Activated CD8-positive, alpha-beta memory T cell treated with anti-CD3 and anti-CD28 coated beads, Interleukin-2, amount 10 ng/mL, durations not matched to agents 7 days and 5 days (primary cell): ENCODE results near the gene ERC1. TPM values are rescaled to one million over a fixed set of nuclear protein-coding genes. Genes with fewer than 3 reads are reported as not detected.
"Not testable (repeated sequence)": the region's sequence is repeated elsewhere in the genome, so short reads cannot be mapped to it uniquely, and the experiment has no call there.

Source experiments
- ATAC-seq: fragments of 150-1000 bp; cut with Tn5 transposase; one replicate; pipeline ENCODE4 v1.10.0; 2021; ENCODE audit warnings: moderate library complexity
- CTCF ChIA-PET: fragments of 350-600 bp; sonication (Branson Sonifier 250); formaldehyde crosslinking; loops from one replicate; lab custom pipeline; 2021; ENCODE audit warnings: antibody characterized with exemption; lab: Charles Lee
- DNase-seq: peaks from one replicate; pipeline ENCODE4 v3.0.0-alpha.2; 2020
- H3K27ac Mint-ChIP-seq: one replicate; pipeline ENCODE4 v1.8.0; 2021; ENCODE audit warnings: mild to moderate bottlenecking, mixed read lengths
- H3K27me3 Mint-ChIP-seq: one replicate; pipeline ENCODE4 v1.8.0; 2021; ENCODE audit warnings: mixed read lengths
- H3K36me3 Mint-ChIP-seq: one replicate; pipeline ENCODE4 v1.8.0; 2021; ENCODE audit warnings: mild to moderate bottlenecking, mixed read lengths
- H3K4me1 Mint-ChIP-seq: one replicate; pipeline ENCODE4 v1.8.0; 2021; ENCODE audit warnings: mixed read lengths
- H3K4me3 Mint-ChIP-seq: one replicate; pipeline ENCODE4 v1.8.0; 2021; ENCODE audit warnings: mild to moderate bottlenecking, moderate library complexity, mixed read lengths
- H3K9me3 Mint-ChIP-seq: one replicate; pipeline ENCODE4 v1.8.0; 2022; ENCODE audit warnings: low read depth, mixed read lengths
- total RNA-seq, 2 experiments: library from RNA; stranded (reverse); gene quantifications; one replicate each; pipeline ENCODE4 v1.2.3, GENCODE V29; 2021

Gene ERC1
- total RNA-seq, 2 experiments from 2014 or later = 18.8 to 25.2 TPM

DNA sequence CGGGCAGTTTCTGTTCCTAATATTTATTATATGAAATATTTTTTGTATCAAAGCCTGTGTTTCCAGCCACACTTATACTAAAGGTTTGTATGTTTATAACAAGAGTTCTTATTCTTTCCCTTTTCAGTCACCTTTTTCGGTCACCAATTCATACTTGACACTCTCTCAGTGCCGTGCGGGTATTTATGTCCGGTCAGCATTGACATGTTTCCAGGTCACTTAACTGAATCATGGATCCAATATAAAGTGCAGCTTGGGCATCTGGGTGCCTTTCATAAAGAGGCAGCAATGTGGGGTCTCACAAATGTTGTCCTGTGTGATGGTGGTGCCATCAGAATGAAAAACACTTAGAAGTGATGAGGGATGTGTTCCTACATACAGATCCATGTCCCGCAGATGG, 141.3 kb downstream of the ERC1 start:
- CTCF ChIA-PET = interaction anchor here (1.5 kb wide), 1 partner anchor 14 kb away, joined by 4 read pairs; no protein-coding TSS in a partner anchor
- Mint-ChIP-seq H3K4me3 (no peak overlapping the region), H3K4me1 (peaks cover 5% of the 10 kb centered on the region), H3K27ac (no peak overlapping the region), H3K27me3 (no peaks in the 10 kb centered on the region), H3K36me3 (peaks cover 2% of the 10 kb centered on the region), H3K9me3 (no peaks in the 10 kb centered on the region)
- ATAC-seq (no peak), DNase-seq (no peak)

DNA sequence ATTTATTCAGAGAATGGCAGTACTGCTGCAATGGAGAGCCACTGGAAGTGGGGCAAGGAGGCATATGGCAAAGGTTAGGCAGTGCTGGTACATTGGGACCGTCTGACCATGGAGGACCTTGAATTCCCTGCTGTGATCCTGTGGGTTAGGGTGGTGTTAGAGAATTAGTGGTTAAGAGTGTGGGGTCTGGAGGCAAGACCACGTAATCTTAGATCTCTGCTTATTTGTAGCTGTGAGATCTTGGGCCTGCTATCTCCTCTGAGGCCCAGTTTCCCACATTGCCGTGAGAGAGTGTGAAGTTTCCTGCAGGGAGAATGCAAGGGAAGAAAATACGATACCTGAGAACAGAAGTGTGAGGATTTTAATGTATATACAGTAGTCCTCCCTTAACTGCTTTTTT, 147.7 kb downstream of the ERC1 start:
- H3K27me3 Mint-ChIP-seq = no peaks in the 10 kb centered on the region
- no peaks in the 10 kb centered on the region for H3K9me3 Mint-ChIP-seq
- H3K27ac Mint-ChIP-seq = no peak overlapping the region
- no peaks in the 10 kb centered on the region for H3K36me3 Mint-ChIP-seq
- DNase-seq = no peak
- no peak for ATAC-seq
- no peaks in the 10 kb centered on the region for H3K4me1 Mint-ChIP-seq
- CTCF ChIA-PET = no interaction called here
- no peak overlapping the region for H3K4me3 Mint-ChIP-seq

DNA sequence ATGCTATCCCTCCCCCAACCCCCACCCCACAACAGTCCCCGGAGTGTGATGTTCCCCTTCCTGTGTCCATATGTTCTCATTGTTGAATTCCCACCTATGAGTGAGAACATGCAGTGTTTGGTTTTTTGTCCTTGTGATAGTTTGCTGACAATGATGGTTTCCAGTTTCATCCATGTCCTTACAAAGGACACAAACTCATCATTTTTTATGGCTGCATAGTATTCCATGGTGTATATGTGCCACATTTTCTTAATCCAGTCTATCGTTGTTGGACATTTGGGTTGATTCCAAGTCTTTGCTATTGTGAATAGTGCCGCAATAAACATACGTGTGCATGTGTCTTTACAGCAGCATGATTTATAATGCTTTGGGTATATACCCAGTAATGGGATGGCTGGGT, 155.7 kb downstream of the ERC1 start:
- DNase-seq, CTCF ChIA-PET, H3K27ac Mint-ChIP-seq, H3K4me3 Mint-ChIP-seq, H3K9me3 Mint-ChIP-seq, H3K27me3 Mint-ChIP-seq, ATAC-seq, H3K4me1 Mint-ChIP-seq: not testable (repeated sequence)
- H3K36me3 Mint-ChIP-seq = peaks cover 13% of the 10 kb centered on the region

DNA sequence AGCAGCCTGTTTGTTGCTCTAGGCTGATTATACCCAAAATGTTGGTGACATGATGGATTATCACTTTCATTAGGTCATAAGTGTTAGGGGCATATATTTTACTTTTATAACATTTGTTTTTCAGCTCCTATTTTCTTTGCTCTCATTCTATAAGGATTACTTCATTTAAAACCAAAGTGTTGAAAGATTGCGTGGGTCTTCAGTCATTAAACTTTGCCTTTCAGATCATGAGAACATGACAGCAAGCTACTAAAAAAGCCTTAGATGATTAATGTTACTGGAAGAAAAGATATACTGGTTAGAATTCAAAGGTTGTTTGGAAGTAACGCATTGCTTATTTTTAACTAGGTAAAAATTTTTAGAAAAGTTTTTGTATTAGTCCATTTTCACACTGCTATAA, 156.8 kb downstream of the ERC1 start:
- Mint-ChIP-seq H3K27me3 (no peaks in the 10 kb centered on the region), H3K4me1 (peaks cover 3% of the 10 kb centered on the region), H3K27ac (no peak overlapping the region), H3K4me3 (no peak overlapping the region), H3K9me3 (no peaks in the 10 kb centered on the region), H3K36me3 (peaks cover 13% of the 10 kb centered on the region)
- no peak for DNase-seq
- CTCF ChIA-PET = no interaction called here
- ATAC-seq = no peak

DNA sequence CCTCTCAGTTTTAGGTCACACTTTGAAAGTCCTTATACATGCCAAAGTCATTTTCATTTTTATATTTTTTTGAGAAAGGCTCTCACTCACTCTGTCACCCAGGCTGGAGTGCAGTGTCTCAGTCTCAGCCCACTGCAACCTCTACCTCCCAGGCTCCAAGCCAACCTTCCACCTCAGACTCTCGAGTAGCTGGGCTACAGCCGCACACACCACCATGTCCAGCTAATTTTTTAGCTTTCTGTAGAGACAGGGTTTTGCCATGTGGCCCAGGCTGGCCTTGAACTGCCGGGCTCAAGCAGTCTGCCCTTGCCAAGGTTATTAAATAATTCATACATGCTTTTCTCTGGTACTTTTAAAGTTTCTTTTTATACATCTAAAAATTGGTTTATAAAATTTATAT, 166.0 kb downstream of the ERC1 start:
- CTCF ChIA-PET = interaction anchor here (1.4 kb wide), 1 partner anchor 312 kb away, joined by 3 read pairs; no protein-coding TSS in a partner anchor
- Mint-ChIP-seq H3K4me1 (no peaks in the 10 kb centered on the region), H3K4me3 (no peak overlapping the region), H3K27ac (no peak overlapping the region), H3K9me3 (no peaks in the 10 kb centered on the region), H3K36me3 (peaks cover 5% of the 10 kb centered on the region), H3K27me3 (no peaks in the 10 kb centered on the region)
- ATAC-seq (no peak), DNase-seq (no peak)

DNA sequence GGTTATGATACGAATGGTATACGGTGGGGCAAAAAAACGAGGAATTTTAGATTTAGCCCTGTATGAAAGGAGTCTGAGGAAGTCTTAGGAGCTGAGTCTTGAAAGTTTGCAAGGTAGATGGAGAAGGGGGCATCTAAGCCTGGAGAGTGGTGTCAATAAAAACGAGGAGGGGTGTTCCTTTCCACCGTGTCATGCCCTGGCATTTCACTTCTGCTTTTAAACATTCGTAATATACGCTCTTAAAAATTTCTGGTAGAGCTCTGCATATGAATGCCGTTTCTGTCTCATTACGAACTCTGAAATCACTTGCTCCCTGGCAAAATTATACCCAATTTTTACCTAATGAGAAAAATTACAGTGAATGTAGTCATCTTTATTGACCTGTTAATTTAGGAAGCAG, 170.2 kb downstream of the ERC1 start:
- CTCF ChIA-PET = no interaction called here
- Mint-ChIP-seq H3K9me3 (no peaks in the 10 kb centered on the region), H3K27me3 (no peaks in the 10 kb centered on the region), H3K4me1 (no peaks in the 10 kb centered on the region), H3K4me3 (no peak overlapping the region), H3K27ac (no peak overlapping the region), H3K36me3 (peaks cover 6% of the 10 kb centered on the region)
- no peak for DNase-seq
- no peak for ATAC-seq

DNA sequence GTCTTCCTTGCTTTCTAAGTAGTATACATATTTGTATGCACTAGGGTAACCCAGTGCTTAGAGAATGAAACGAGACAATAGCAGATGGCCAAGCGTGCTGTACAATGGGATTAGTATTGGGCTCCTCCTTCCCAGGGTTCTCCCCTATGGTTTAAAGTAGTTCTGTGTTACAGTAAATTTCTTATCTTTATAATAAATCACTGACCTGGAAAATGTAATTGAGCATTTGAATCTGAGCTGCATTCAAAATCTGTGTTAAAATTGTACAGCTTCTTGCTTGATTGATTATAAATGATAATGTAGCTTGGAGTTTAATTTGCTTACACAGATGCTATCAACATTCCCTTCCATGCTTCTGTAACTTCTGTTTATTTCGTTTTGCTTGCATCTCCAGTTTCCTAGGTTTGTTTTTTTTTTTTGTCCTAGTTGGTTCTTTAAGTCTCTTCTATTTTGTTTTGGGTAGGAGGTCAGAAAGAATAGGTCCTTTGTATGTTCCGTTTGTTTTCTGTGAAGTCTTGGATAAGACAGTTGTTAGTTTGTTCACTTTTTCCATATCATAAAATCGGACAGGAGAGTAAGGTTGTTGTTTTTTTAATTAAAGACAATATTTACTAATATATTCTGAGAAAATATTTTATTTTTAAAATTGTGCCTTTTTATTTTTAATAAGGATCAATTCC, 171.2 kb downstream of the ERC1 start:
- no peak for DNase-seq
- ATAC-seq = no peak
- Mint-ChIP-seq H3K27me3 (no peaks in the 10 kb centered on the region), H3K27ac (no peak overlapping the region), H3K9me3 (no peaks in the 10 kb centered on the region), H3K4me1 (no peaks in the 10 kb centered on the region), H3K36me3 (peaks cover 9% of the 10 kb centered on the region), H3K4me3 (no peak overlapping the region)
- CTCF ChIA-PET = no interaction called here

DNA sequence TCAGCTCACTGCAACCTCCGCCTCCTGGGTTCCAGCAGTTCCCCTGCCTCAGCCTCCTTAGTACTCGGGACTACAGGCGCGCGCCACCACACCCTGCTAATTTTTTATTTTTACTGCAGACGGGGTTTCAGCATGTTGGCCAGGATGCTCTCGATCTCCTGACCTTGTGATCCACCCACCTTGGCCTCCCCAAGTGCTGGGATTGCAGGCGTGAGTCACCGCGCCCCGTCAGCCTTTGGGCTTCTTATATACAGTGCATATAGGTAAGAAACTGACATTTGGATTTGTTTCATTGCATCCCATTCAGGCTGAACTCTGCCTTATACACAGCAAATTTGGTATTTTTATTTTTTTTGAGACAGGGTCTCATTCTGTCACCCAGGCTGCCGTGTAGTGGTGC, 176.8 kb downstream of the ERC1 start:
- Mint-ChIP-seq H3K4me1 (no peaks in the 10 kb centered on the region), H3K9me3 (no peaks in the 10 kb centered on the region), H3K4me3 (no peak overlapping the region), H3K36me3 (peaks cover 9% of the 10 kb centered on the region), H3K27me3 (no peaks in the 10 kb centered on the region), H3K27ac (no peak overlapping the region)
- ATAC-seq = no peak
- CTCF ChIA-PET = no interaction called here
- no peak for DNase-seq

DNA sequence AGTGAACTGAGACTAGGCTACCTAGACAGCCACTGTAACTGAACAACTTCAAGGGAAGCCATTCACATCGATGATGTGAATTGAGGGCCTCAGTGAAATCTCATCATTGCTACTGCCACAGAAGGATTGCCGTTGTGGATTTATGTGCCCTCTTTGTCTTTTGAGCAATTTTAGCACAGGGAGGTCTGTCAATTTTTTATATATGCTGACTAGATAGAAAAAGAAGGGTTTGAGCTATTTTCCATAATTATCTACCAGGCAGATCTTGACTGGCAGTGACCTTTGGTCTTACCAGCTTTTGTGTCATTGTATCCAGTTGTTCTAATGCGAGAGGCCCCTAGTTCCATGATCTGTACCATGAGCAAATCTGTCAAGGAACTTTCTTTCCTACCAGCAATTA, 179.4 kb downstream of the ERC1 start:
- no peaks in the 10 kb centered on the region for H3K4me1 Mint-ChIP-seq
- no peak for DNase-seq
- peaks cover 7% of the 10 kb centered on the region for H3K36me3 Mint-ChIP-seq
- ATAC-seq = no peak
- CTCF ChIA-PET = no interaction called here
- H3K9me3 Mint-ChIP-seq = no peaks in the 10 kb centered on the region
- no peak overlapping the region for H3K27ac Mint-ChIP-seq
- H3K4me3 Mint-ChIP-seq = no peak overlapping the region
- H3K27me3 Mint-ChIP-seq = no peaks in the 10 kb centered on the region

DNA sequence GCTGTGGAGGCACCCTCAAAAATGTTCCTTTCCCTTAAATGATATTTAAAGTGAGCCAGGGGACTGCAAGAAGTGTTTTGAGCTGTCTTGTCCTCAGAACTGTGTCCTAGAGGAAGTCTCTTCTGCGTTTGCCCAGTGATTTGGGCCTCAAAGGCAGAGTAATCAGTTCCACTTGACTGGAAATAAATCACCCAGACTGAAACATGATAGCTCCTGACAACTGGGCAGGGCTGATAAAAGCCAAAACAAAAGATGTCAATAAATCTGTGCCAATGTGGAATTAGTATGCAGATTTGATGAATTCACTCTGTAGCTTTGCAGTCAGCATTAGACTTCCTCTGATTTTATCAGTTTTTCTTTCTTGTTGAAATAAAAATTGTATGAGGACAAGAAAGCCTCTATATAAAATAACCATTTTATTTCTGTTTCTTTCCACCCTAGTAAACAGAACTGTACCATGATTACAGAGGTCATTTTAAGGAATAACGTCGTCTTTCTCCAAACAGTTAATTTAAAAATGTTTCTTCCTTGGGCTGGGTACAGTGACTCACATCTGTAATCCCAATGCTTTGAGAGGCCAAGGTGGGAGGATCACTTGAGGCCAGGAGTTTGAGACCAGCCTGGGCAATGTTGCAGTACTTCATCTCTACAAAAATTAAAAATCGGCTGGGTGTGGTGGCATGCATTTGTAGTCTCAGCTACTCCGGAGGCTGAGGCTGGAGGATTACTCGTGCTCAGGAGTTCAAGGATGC, 180.8 kb downstream of the ERC1 start:
- H3K4me3 Mint-ChIP-seq = no peak overlapping the region
- ATAC-seq = no peak
- CTCF ChIA-PET = no interaction called here
- no peaks in the 10 kb centered on the region for H3K4me1 Mint-ChIP-seq
- DNase-seq = no peak
- no peak overlapping the region for H3K27ac Mint-ChIP-seq
- no peaks in the 10 kb centered on the region for H3K27me3 Mint-ChIP-seq
- H3K9me3 Mint-ChIP-seq = no peaks in the 10 kb centered on the region
- no peaks in the 10 kb centered on the region for H3K36me3 Mint-ChIP-seq

DNA sequence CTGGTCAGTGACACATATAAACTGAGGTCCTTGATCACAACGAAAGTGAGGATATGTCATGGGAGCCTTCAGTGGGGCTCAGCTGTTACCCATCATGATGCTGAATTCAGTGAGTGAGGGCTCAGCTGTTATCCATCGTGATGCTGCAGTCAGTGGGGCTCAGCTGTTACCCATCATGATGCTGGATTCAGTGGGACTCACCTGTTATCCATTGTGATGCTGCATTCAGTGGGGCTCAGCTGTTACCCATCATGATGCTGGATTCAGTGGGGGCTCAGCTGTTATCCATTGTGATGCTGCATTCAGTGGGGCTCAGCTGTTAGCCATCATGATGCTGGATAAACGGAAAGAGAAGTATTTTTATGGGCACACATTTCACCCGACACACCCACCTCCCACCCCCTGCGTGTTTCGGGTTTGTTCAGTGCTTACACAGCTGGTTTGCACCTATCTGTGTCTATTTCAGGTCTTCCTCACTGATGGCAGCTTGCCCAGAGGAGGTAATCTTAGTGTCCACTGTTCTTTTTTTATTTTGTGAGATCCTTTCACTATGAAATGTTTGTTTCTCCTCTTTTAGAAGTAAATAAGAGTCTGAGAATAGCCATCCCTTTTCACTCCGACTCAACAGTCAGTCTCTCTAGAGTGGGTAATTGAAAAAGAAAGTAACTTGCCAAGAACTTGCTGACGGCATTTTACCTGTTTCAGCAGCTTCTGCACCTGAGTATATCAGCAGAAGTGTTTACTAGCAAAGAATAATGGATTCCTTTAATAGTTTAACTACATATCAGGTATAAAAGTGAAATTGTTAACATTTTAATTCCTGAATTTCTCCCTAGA, 183.0 kb downstream of the ERC1 start:
- Mint-ChIP-seq H3K4me1 (peaks cover 3% of the 10 kb centered on the region), H3K4me3 (no peak overlapping the region), H3K27ac (no peak overlapping the region), H3K27me3 (no peaks in the 10 kb centered on the region), H3K36me3 (peaks cover 6% of the 10 kb centered on the region), H3K9me3 (no peaks in the 10 kb centered on the region)
- DNase-seq = no peak
- CTCF ChIA-PET = interaction anchor here (1.2 to 1.9 kb wide), 2 partner anchors 56 to 81 kb away, joined by 3 to 4 read pairs; no protein-coding TSS in a partner anchor
- ATAC-seq = no peak

DNA sequence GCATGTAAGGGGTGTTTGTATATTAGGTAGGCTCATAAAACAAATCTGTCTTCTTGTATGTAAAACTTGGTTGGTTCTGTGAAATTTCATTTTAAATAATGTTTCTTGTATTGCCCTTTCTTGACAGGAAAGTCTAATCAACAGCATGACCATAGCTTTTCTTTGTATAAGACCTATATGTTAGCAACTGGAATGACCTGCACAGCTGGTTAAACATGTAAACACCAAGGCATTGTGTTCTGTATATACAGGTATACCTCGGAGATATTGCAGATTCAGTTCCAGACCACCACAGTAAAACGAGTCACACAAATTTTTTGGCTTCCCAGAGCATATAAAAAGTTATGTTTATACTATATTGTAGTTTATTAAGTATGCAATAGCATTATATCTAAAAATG, 183.6 kb downstream of the ERC1 start:
- no peak overlapping the region for H3K27ac Mint-ChIP-seq
- no peaks in the 10 kb centered on the region for H3K9me3 Mint-ChIP-seq
- DNase-seq (no peak), ATAC-seq (no peak)
- CTCF ChIA-PET = interaction anchor here (1.9 kb wide), 1 partner anchor 82 kb away, joined by 4 read pairs; no protein-coding TSS in a partner anchor
- H3K36me3 Mint-ChIP-seq = peaks cover 7% of the 10 kb centered on the region
- H3K4me3 Mint-ChIP-seq = no peak overlapping the region
- peaks cover 3% of the 10 kb centered on the region for H3K4me1 Mint-ChIP-seq
- H3K27me3 Mint-ChIP-seq = no peaks in the 10 kb centered on the region

DNA sequence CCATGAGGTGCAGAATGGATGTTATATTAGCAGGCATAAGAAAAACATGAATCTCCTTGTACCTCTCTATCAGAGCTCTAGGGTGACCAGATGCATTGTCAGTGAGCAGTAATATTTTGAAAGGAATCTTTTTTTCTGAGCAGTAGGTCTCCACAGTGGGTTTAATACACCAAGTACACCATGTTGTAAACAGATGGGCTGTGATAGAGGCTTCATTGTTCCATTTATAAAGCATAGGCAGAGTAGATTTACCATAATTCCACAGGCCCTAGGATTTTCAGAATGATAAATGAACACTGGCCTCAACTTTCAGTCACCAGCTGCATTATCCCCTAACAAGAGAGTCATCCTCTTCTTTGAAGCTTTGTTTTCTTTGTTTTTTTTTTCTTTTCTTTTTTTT, 185.2 kb downstream of the ERC1 start:
- Mint-ChIP-seq H3K36me3 (peaks cover 7% of the 10 kb centered on the region), H3K9me3 (no peaks in the 10 kb centered on the region), H3K4me1 (peaks cover 3% of the 10 kb centered on the region), H3K27ac (no peak overlapping the region), H3K4me3 (no peak overlapping the region), H3K27me3 (no peaks in the 10 kb centered on the region)
- no peak for DNase-seq
- no peak for ATAC-seq
- CTCF ChIA-PET = interaction anchor here (0.8 kb wide), 1 partner anchor 407 kb away, joined by 3 read pairs; no protein-coding TSS in a partner anchor
